Thyroid gland (tissue), 4 donors: ENCODE measurements around the gene DHRS4.

ENCODE experiments used
- CTCF ChIP-seq, 6 experiments: fragments of 200-600 bp in 3 of 6; fragments of 450-650 bp in 3 of 6; sonication (generic) in 3 of 6; IDR thresholded peaks; one replicate each; pipeline ENCODE4 v1.5.1; 2016 to 2019; ENCODE audit warnings: antibody characterized with exemption in 6 of 6, mild to moderate bottlenecking in 2 of 6, inconsistent platforms in 1 of 6, moderate library complexity in 1 of 6
- POLR2A ChIP-seq, 2 donors: fragments of 450-650 bp; IDR thresholded peaks; one replicate each; pipeline ENCODE4 v1.6.1; 2017; ENCODE audit warnings: antibody characterized with exemption in 2 of 2, mild to moderate bottlenecking in 2 of 2, moderate library complexity in 1 of 2

- no peak for TF ChIP-seq CTCF (IDR thresholded peaks at IDR 0.05)
- TF ChIP-seq POLR2A (IDR thresholded peaks at IDR 0.05) = no peak
Observed at GRCh38 chr14:23933108-23933741, 20.3 kb upstream of the DHRS4 start.
